HG02840 (cell line): ENCODE results near the gene RNF121.

Source experiments
- ATAC-seq: cut with Tn5 transposase; IDR thresholded peaks from one replicate; pipeline ENCODE4 v1.9.1; 2021; ENCODE audit warnings: mild to moderate bottlenecking, moderate library complexity, moderate number of reproducible peaks; ENCODE audit not compliant: unreplicated experiment, low FRiP score

RNF121 gene

GRCh38 chr11:72002841-72003775, 74.3 kb downstream of the RNF121 start:
- ATAC-seq: no peak

GRCh38 chr11:72003776-72004171, 74.9 kb downstream of the RNF121 start:
- no peak for ATAC-seq

- ATAC-seq: no peak
These were observed 75.9 kb downstream of the RNF121 start for GRCh38 chr11:72004515-72005346.

GRCh38 chr11:72005347-72006260, 76.8 kb downstream of the RNF121 start:
- ATAC-seq: no peak

GRCh38 chr11:72006309-72007088, 77.7 kb downstream of the RNF121 start:
- ATAC-seq: no peak

GRCh38 chr11:72007089-72007476, 78.2 kb downstream of the RNF121 start:
- ATAC-seq: no peak

- ATAC-seq: no peak
These were observed 78.7 kb downstream of the RNF121 start for GRCh38 chr11:72007587-72007986.

- ATAC-seq: no peak
These were observed 79.9 kb downstream of the RNF121 start for GRCh38 chr11:72008728-72009127.

- no peak for ATAC-seq
These were observed 80.3 kb downstream of the RNF121 start for GRCh38 chr11:72009156-72009555.

GRCh38 chr11:72010529-72011233, 81.8 kb downstream of the RNF121 start:
- no peak for ATAC-seq

GRCh38 chr11:72012091-72012630, 83.3 kb downstream of the RNF121 start:
- no peak for ATAC-seq

GRCh38 chr11:72012897-72013721, 84.3 kb downstream of the RNF121 start:
- no peak for ATAC-seq

- ATAC-seq: no peak
These were observed 85.2 kb downstream of the RNF121 start for GRCh38 chr11:72013765-72014711.

- no peak for ATAC-seq
These were observed 86.0 kb downstream of the RNF121 start for GRCh38 chr11:72014761-72015320.

GRCh38 chr11:72015511-72016061, 86.7 kb downstream of the RNF121 start:
- ATAC-seq: no peak

GRCh38 chr11:72018171-72018570, 89.3 kb downstream of the RNF121 start:
- ATAC-seq: no peak
